NCI-H2196 (cell line): ENCODE results near the gene IL37.

Source experiments
- DNase-seq: peaks from one replicate; lab custom pipeline; 2025; ENCODE audit not compliant: unreplicated experiment; lab: John Stamatoyannopoulos, UW

Gene IL37

GRCh38 chr2:112958428-112959108 lies 47.6 kb downstream of the IL37 start:
- DNase-seq: peak; percentile 59

GRCh38 chr2:112959109-112959812 lies 48.3 kb downstream of the IL37 start:
- peak; percentile 13 for DNase-seq

- no peak for DNase-seq
Measured at GRCh38 chr2:112960230-112960825, 49.4 kb downstream of the IL37 start.

GRCh38 chr2:112962308-112963175 lies 51.6 kb downstream of the IL37 start:
- no peak for DNase-seq

- DNase-seq: no peak
Measured at GRCh38 chr2:112967023-112967422, 56.1 kb downstream of the IL37 start.
